Spleen (tissue), 11 donors: ENCODE measurements around the gene DCAF8. TPM values are rescaled to one million over a fixed set of nuclear protein-coding genes. Genes with fewer than 3 reads are reported as not detected.

Experiments
- DNase-seq: peaks from one replicate; pipeline ENCODE4 v3.0.0-alpha.2; 2020
- H3K27ac ChIP-seq, 8 donors: fragments of 200-600 bp; sonication (generic) in 7 of 8; 1 replicate in 4 of 8; 2 replicates in 4 of 8; pipeline versions ENCODE4 v1.5.0 to v1.8.0; 2016 to 2021; ENCODE audit warnings: inconsistent platforms in 4 of 8, mild to moderate bottlenecking in 4 of 8, moderate library complexity in 1 of 8
- H3K27me3 ChIP-seq, 7 donors: fragments of 200-600 bp; sonication (generic) in 6 of 7; replicated peaks in 1 of 7; 1 replicate in 4 of 7; 2 replicates in 3 of 7; pipeline versions ENCODE4 v1.5.0 to v1.8.0; 2016 to 2021; ENCODE audit warnings: inconsistent platforms in 3 of 7, mild to moderate bottlenecking in 1 of 7
- H3K36me3 ChIP-seq, 6 donors: fragments of 200-600 bp; sonication (generic) in 5 of 6; 1 replicate in 4 of 6; 2 replicates in 2 of 6; pipeline versions ENCODE4 v1.5.0 to v1.8.0; 2016 to 2021; ENCODE audit warnings: inconsistent platforms in 2 of 6
- H3K4me1 ChIP-seq, 6 donors: fragments of 200-600 bp; sonication (generic) in 5 of 6; 1 replicate in 3 of 6; 2 replicates in 3 of 6; pipeline versions ENCODE4 v1.5.0 to v1.8.0; 2016 to 2021; ENCODE audit warnings: inconsistent platforms in 3 of 6
- H3K4me3 ChIP-seq, 8 donors: fragments of 200-600 bp; sonication (generic) in 7 of 8; 1 replicate in 4 of 8; 2 replicates in 4 of 8; pipeline versions ENCODE4 v1.5.0 to v1.8.0; 2016 to 2021; ENCODE audit warnings: inconsistent platforms in 4 of 8, mild to moderate bottlenecking in 4 of 8, moderate library complexity in 2 of 8
- H3K9me3 ChIP-seq, 8 donors: fragments of 200-600 bp; sonication (generic) in 7 of 8; 1 replicate in 4 of 8; 2 replicates in 4 of 8; pipeline versions ENCODE4 v1.5.0 to v1.8.0; 2016 to 2021; ENCODE audit warnings: inconsistent platforms in 4 of 8
- CTCF ChIP-seq, 11 experiments: fragments of 200-600 bp in 7 of 11; fragments of 450-650 bp in 4 of 11; sonication (generic) in 4 of 11; IDR thresholded peaks in 8 of 11; conservative IDR thresholded peaks in 3 of 11; 1 replicate in 7 of 11; 2 replicates in 4 of 11; pipeline versions ENCODE4 v1.4.0 to v1.8.0; 2016 to 2021; ENCODE audit warnings: antibody characterized with exemption in 11 of 11, inconsistent platforms in 4 of 11, mild to moderate bottlenecking in 1 of 11
- POLR2A ChIP-seq, 3 donors: fragments of 450-650 bp; IDR thresholded peaks; one replicate each; pipeline ENCODE4 v1.5.1; 2017; ENCODE audit warnings: antibody characterized with exemption in 3 of 3, mild to moderate bottlenecking in 1 of 3
- POLR2AphosphoS5 ChIP-seq, 3 donors: sonication (generic); formaldehyde crosslinking; IDR thresholded peaks; one replicate each; pipeline ENCODE4 v1.5.1; 2017; ENCODE audit warnings: antibody characterized with exemption in 3 of 3
- WGBS, 5 donors: extraction: QIAGEN DNeasy Blood & Tissue Kit in 3 of 5; methylation state at CpG; one replicate each; pipeline versions ENCODE4 v1.1.5 to v1.1.7; 2013 to 2018; 5-methylcytosine and 5-hydroxymethylcytosine counted together
- intact Hi-C: fragments of 100-400 bp; cut with DNase I; formaldehyde crosslinking; loops from one replicate; pipeline ENCODE4 v1.15.0; 2023; ENCODE audit warnings: low total_unique reads
- polyA plus RNA-seq, 3 donors: library from polyadenylated mRNA; stranded (reverse); fragments of 200-250 nt; gene quantifications; one replicate each; pipeline ENCODE4 v1.2.1, GENCODE V29; 2013
- total RNA-seq, 7 donors: library from RNA; depleted of rRNA in 3 of 7; stranded (reverse); fragments of >200 nt in 3 of 7; fragmentation: NEBNext Ultra II Directional in 4 of 7; extraction: Animal tissue kit (Norgen Biotek cat#: 25700) in 4 of 7; gene quantifications; one replicate each; pipeline versions ENCODE4 v1.1.0 to v1.2.1, GENCODE V29; 2016 to 2021
- donor health status: healthy with polysubstance abuse.
- donor health status: DM: no; HTN: no; CAD: no; lungs with moderate emphysema.
- donor health status: DM: no; HTN: no; CAD: no.
- donor health status: Bipolar disorder and iron deficiency.
- donor health status: healthy.
- donor health status: DM: no; HTN: no; CAD: no.
- donor health status: DM: yes; HTN: yes; CAD: no.

The DCAF8 gene
- total and polyA plus RNA-seq, 10 donors, result 59.4 to 210 (median 148) TPM

DNA sequence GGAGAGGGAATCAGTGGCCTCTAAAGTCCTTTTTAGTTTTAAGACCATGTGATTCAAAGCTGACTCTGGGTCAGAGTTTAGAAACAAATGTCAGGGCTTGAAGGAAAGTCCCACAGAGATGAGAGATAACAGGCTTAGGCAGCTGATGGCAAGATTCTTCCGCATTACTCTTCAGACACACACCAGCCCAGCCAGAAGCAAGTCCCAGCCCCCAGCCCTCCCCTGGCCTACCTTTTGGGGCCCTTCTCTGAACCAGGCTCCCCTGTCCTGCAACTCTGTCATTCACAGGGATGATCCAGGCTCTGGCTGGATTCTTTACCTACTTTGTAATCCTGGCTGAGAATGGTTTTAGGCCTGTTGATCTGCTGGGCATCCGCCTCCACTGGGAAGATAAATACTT is 85.1 kb downstream of the DCAF8 start:
- DNase-seq, result no peak
- Histone ChIP-seq H3K9me3 (no peaks in the 10 kb centered on the region), H3K4me1 (no peaks in the 10 kb centered on the region), H3K4me3 (no peak overlapping the region), H3K27me3 (no peaks in the 10 kb centered on the region), H3K36me3 (no peaks in the 10 kb centered on the region), H3K27ac (no peak overlapping the region)
- intact Hi-C loops, result no loop called here
- TF ChIP-seq CTCF (IDR thresholded peaks at IDR 0.05 in 8 of 11, conservative IDR thresholded peaks at IDR 0.05 in 3 of 11), result no peak
- no peak for TF ChIP-seq POLR2A (IDR thresholded peaks at IDR 0.05)
- TF ChIP-seq POLR2AphosphoS5 (IDR thresholded peaks at IDR 0.05), result no peak
- 80 to 97% (median 91%) methylated on average over 2 of the region's 2 CpGs for WGBS, 5 donors

- no peak overlapping the region for H3K4me3 ChIP-seq
- intact Hi-C loops, result no loop called here
Observed at GRCh38 chr1:160171980-160172379, 90.4 kb downstream of the DCAF8 start.

DNA sequence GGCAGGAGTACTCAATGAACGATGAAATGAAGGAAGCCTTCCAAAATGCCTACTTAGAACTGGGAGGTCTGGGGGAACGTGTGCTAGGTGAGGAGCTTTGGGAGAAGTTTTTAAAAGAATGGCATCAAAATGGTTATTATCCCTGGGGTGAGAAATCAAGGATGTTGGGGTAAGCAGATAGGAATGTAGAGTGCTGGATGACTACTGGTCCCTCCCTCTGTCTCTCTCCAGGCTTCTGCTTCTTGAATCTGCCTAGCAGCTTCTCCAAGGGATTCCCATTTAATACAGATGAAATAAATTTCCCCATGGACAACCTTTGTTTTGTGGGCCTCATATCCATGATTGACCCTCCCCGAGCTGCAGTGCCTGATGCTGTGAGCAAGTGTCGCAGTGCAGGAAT is 91.0 kb downstream of the DCAF8 start:
- no peaks in the 10 kb centered on the region for H3K36me3 ChIP-seq
- no peak overlapping the region for H3K27ac ChIP-seq
- TF ChIP-seq POLR2A (IDR thresholded peaks at IDR 0.05) (no peak), CTCF (IDR thresholded peaks at IDR 0.05 in 8 of 11, conservative IDR thresholded peaks at IDR 0.05 in 3 of 11) (no peak), POLR2AphosphoS5 (IDR thresholded peaks at IDR 0.05) (no peak)
- DNase-seq, result no peak
- H3K27me3 ChIP-seq, result no peaks in the 10 kb centered on the region
- H3K4me1 ChIP-seq, result peaks cover 3 to 22% (median 12%) of the 10 kb centered on the region in 6 donors
- no peak overlapping the region for H3K4me3 ChIP-seq
- H3K9me3 ChIP-seq, result no peaks in the 10 kb centered on the region
- 89 to 94% (median 93%) methylated on average over 4 of the region's 4 CpGs for WGBS, 5 donors
- intact Hi-C loops, result no loop called here

More at GRCh38 chr1:160171980-160172379, 90.4 kb downstream of the DCAF8 start:
- Histone ChIP-seq H3K27ac (no peak overlapping the region), H3K36me3 (no peaks in the 10 kb centered on the region), H3K4me1 (peaks cover 3 to 17% (median 12%) of the 10 kb centered on the region in 6 donors), H3K27me3 (no peaks in the 10 kb centered on the region), H3K9me3 (no peaks in the 10 kb centered on the region)
- no peak for DNase-seq
- no peak for TF ChIP-seq CTCF (IDR thresholded peaks at IDR 0.05 in 8 of 11, conservative IDR thresholded peaks at IDR 0.05 in 3 of 11)
- WGBS, 5 donors, result 69 to 80% (median 77%) methylated on average over 9 of the region's 9 CpGs

DNA sequence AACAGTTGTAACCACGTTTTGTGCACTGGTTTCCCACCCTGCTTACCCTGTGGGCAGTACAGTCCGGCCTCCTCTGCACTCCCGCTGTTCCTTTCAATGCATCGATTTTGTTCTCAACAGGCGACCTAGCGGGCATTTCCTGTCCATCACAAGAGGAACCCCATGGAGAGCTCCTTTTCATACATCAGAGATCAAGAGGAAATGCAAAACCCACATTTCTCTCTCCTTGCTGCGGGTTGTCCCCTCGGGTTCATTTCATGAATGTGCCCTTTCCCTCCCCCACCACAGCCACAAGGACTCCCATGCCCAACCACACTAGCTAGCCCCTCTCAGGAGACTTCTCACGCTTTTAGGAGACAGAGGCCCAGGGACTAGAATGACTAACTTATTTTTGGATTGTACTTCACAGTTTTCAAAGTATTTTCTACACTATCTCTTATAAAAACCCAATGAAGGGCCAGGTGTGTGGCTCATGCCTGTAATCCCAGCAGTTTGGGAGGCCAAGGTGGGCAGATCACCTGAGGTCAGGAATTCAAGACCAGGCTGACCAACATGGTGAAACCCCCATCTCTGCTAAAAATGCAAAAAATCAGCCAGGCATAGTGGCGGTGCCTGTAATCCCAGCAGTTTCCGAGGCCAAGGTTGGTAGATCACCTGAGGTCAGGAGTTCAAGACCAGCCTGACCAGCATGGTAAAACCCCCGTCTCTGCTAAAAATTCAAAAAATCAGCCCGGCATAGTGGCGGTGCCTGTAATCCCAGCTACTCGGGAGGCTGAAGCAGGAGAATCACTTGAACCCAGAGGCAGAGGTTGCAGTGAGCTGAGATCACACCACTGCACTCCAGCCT is 92.6 kb downstream of the DCAF8 start:
- Histone ChIP-seq H3K9me3 (no peaks in the 10 kb centered on the region), H3K27me3 (no peaks in the 10 kb centered on the region), H3K4me1 (peaks cover 3 to 26% (median 12%) of the 10 kb centered on the region in 6 donors), H3K27ac (no peak overlapping the region), H3K36me3 (no peaks in the 10 kb centered on the region), H3K4me3 (no peak overlapping the region)
- intact Hi-C loops, result no loop called here
- TF ChIP-seq POLR2A (IDR thresholded peaks at IDR 0.05) (no peak), CTCF (IDR thresholded peaks at IDR 0.05 in 8 of 11, conservative IDR thresholded peaks at IDR 0.05 in 3 of 11) (no peak), POLR2AphosphoS5 (IDR thresholded peaks at IDR 0.05) (no peak)
- 36 to 42% (median 41%) methylated on average over 15 of the region's 15 CpGs for WGBS, 5 donors
- no peak for DNase-seq
